Measurements from ENCODE around the gene CCT7. TPM values are rescaled to one million over a fixed set of nuclear protein-coding genes. Genes with fewer than 3 reads are reported as not detected.

The CCT7 gene
- total and polyA plus RNA-seq, 2 donors (not counting 1 experiment from before 2014, with no cell fraction given) = 94.4 to 160 TPM

- H3K36me3 ChIP-seq (replicated peaks in 1 of 2; ENCODE audit: control extremely low read depth in 1 of 2, control insufficient read depth in 1 of 2, extremely low read depth in 1 of 2, insufficient read depth in 2 of 2, low read length in 1 of 2) = no peaks in the 10 kb centered on the region
- peaks cover 2 to 77% (median 63%) of the 10 kb centered on the region in 4 experiments for H3K27me3 ChIP-seq (replicated peaks in 1 of 4; ENCODE audit: control extremely low read depth in 1 of 4, control insufficient read depth in 3 of 4, insufficient read depth in 4 of 4, low read length in 3 of 4)
- intact Hi-C loops (cut with micrococcal nuclease) = no loop called here
- no peaks in the 10 kb centered on the region for H4K20me1 ChIP-seq (ENCODE audit: control insufficient read depth, insufficient read depth, low read length, poor library complexity, severe bottlenecking)
- no peak overlapping the region for H2AFZ ChIP-seq (ENCODE audit: insufficient read depth, low read depth, low read length, poor library complexity, severe bottlenecking)
- Mint-ChIP-seq H3K4me3 (no peak overlapping the region), H3K4me1 (peaks cover 17% of the 10 kb centered on the region), H3K9me3 (ENCODE audit: insufficient read depth) (no peaks in the 10 kb centered on the region), H3K27ac (no peak overlapping the region), H3K27me3 (peaks cover 59% of the 10 kb centered on the region)
- no CpG with 5 or more reads among the region's 5 CpGs for WGBS (ENCODE audit: insufficient coverage)
- ATAC-seq (ENCODE audit: low read depth) (no peak), DNase-seq (no peak)
- H3K9me3 ChIP-seq (ENCODE audit: control extremely low read depth in 1 of 3, control insufficient read depth in 2 of 3, insufficient read depth in 1 of 3, low read length in 2 of 3) = peaks cover 3 to 20% (median 7%) of the 10 kb centered on the region in 3 donors
- H3K27ac ChIP-seq (ENCODE audit: low read length in 2 of 2) = no peak overlapping the region
- peaks cover 27 to 35% of the 10 kb centered on the region in 2 donors for H3K4me1 ChIP-seq (ENCODE audit: control insufficient read depth in 2 of 2, insufficient read depth in 2 of 2, low read length in 2 of 2)
- TF ChIP-seq CTCF (IDR thresholded peaks at IDR 0.05) = no peak
- no peak for TF ChIP-seq EZH2 (IDR thresholded peaks at IDR 0.05; ENCODE audit: borderline replicate concordance, insufficient read depth, low read depth, low read length, poor library complexity, severe bottlenecking)
- no peak overlapping the region for H3K4me2 ChIP-seq (replicated peaks; ENCODE audit: low read depth, low read length, poor library complexity, severe bottlenecking)
- no peak overlapping the region for H3K4me3 ChIP-seq (ENCODE audit: control extremely low read depth in 1 of 5, extremely low read depth in 1 of 5, insufficient read depth in 1 of 5, low read depth in 2 of 5, low read length in 4 of 5)
- no peak overlapping the region for H3K9ac ChIP-seq (ENCODE audit: low read length)
- POLR2A ChIA-PET = no interaction called here
- CTCF ChIA-PET = no interaction called here
- no peaks in the 10 kb centered on the region for H3K79me2 ChIP-seq (ENCODE audit: control insufficient read depth, insufficient read depth, low read length)
These were observed 61.8 kb downstream of the CCT7 start for GRCh38 chr2:73295751-73296400.

- WGBS (ENCODE audit: insufficient coverage) = 10% methylated on average over 2 of the region's 2 CpGs
- ChIA-PET CTCF (no interaction called here), POLR2A (no interaction called here)
- H3K9me3 Mint-ChIP-seq (ENCODE audit: insufficient read depth) = no peaks in the 10 kb centered on the region
- intact Hi-C loops (cut with micrococcal nuclease) = no loop called here
- no peaks in the 10 kb centered on the region for H4K20me1 ChIP-seq (ENCODE audit: control insufficient read depth, insufficient read depth, low read length, poor library complexity, severe bottlenecking)
- peaks cover 3 to 10% (median 7%) of the 10 kb centered on the region in 3 donors for H3K9me3 ChIP-seq (ENCODE audit: control extremely low read depth in 1 of 3, control insufficient read depth in 2 of 3, insufficient read depth in 1 of 3, low read length in 2 of 3)
- H3K79me2 ChIP-seq (ENCODE audit: control insufficient read depth, insufficient read depth, low read length) = no peaks in the 10 kb centered on the region
- H2AFZ ChIP-seq (ENCODE audit: insufficient read depth, low read depth, low read length, poor library complexity, severe bottlenecking) = no peak overlapping the region
- no peak overlapping the region for H3K4me3 Mint-ChIP-seq
- peaks cover 10% of the 10 kb centered on the region for H3K4me1 Mint-ChIP-seq
- TF ChIP-seq CTCF (IDR thresholded peaks at IDR 0.05) = no peak
- no peak for TF ChIP-seq EZH2 (IDR thresholded peaks at IDR 0.05; ENCODE audit: borderline replicate concordance, insufficient read depth, low read depth, low read length, poor library complexity, severe bottlenecking)
- H3K27me3 Mint-ChIP-seq = peaks cover 59% of the 10 kb centered on the region
- no peak overlapping the region for H3K9ac ChIP-seq (ENCODE audit: low read length)
- H3K4me3 ChIP-seq (ENCODE audit: control extremely low read depth in 1 of 5, extremely low read depth in 1 of 5, insufficient read depth in 1 of 5, low read depth in 2 of 5, low read length in 4 of 5) = no peak overlapping the region
- H3K27ac ChIP-seq (ENCODE audit: low read length in 2 of 2) = no peak overlapping the region
- no peak for ATAC-seq (ENCODE audit: low read depth)
- DNase-seq = no peak
- peaks cover 14 to 22% of the 10 kb centered on the region in 2 donors for H3K4me1 ChIP-seq (ENCODE audit: control insufficient read depth in 2 of 2, insufficient read depth in 2 of 2, low read length in 2 of 2)
- H3K27me3 ChIP-seq (replicated peaks in 1 of 4; ENCODE audit: control extremely low read depth in 1 of 4, control insufficient read depth in 3 of 4, insufficient read depth in 4 of 4, low read length in 3 of 4) = peaks cover 2 to 67% (median 60%) of the 10 kb centered on the region in 4 experiments
- H3K36me3 ChIP-seq (replicated peaks in 1 of 2; ENCODE audit: control extremely low read depth in 1 of 2, control insufficient read depth in 1 of 2, extremely low read depth in 1 of 2, insufficient read depth in 2 of 2, low read length in 1 of 2) = no peaks in the 10 kb centered on the region
- no peak overlapping the region for H3K27ac Mint-ChIP-seq
- H3K4me2 ChIP-seq (replicated peaks; ENCODE audit: low read depth, low read length, poor library complexity, severe bottlenecking) = no peak overlapping the region
These were observed 63.0 kb downstream of the CCT7 start for GRCh38 chr2:73297151-73297559.
